Uterine smooth muscle cell (primary cell): ENCODE measurements around the gene IFNGR2. TPM values are rescaled to one million over a fixed set of nuclear protein-coding genes. Genes with fewer than 3 reads are reported as not detected.

Source experiments
- total RNA-seq: library from RNA; depleted of rRNA; stranded (reverse); fragments of >200 nt; gene quantifications from 2 replicates; pipeline ENCODE4 v1.2.3, GENCODE V29; 2014

Gene IFNGR2
- 37.4 and 44.2 TPM in 2 replicates for total RNA-seq

GRCh38 chr21:33403128-33403785 is at the start of gene IFNGR2:
IFNGR2 (plus strand) TSS chr21:33403413; CDS start chr21:33403544, 131 bp downstream.

GRCh38 chr21:33479679-33480480 is 76.7 kb downstream of the IFNGR2 start, which contains the start of gene TMEM50B:
TMEM50B (minus strand) TSS chr21:33479974; CDS start chr21:33468885, 11,089 bp downstream.

Other genes starting within 250 kb of the IFNGR2 start
- 3.8 and 4.7 TPM in 2 replicates for gene IFNAR2, start 173.5 kb upstream of the IFNGR2 start, total RNA-seq
- 39.6 and 47.1 TPM in 2 replicates for gene IL10RB, start 137.0 kb upstream of the IFNGR2 start, total RNA-seq
- 13.5 and 17.7 TPM in 2 replicates for gene IFNAR1, start 78.4 kb upstream of the IFNGR2 start, total RNA-seq
- gene TMEM50B, start 76.6 kb downstream of the IFNGR2 start, total RNA-seq, result 38.2 and 81.9 TPM in 2 replicates
- gene DNAJC28, start 88.3 kb downstream of the IFNGR2 start, total RNA-seq, result 1.1 and 1.5 TPM in 2 replicates
- gene GART, start 138.7 kb downstream of the IFNGR2 start, total RNA-seq, result 111 and 125 TPM in 2 replicates
- 139 and 176 TPM in 2 replicates for gene SON, start 139.6 kb downstream of the IFNGR2 start, total RNA-seq
- 15.5 and 28.9 TPM in 2 replicates for gene DONSON, start 185.3 kb downstream of the IFNGR2 start, total RNA-seq
- 33.4 and 35.7 TPM in 2 replicates for gene CRYZL1, start 238.3 kb downstream of the IFNGR2 start, total RNA-seq
- gene ITSN1, start 239.1 kb downstream of the IFNGR2 start, total RNA-seq, result 31.1 and 42.6 TPM in 2 replicates